C4-2B (cell line): ENCODE measurements around the gene MYO6.

Source experiments
- H3K27ac ChIP-seq: fragments of 450-650 bp; 2 replicates; pipeline ENCODE4 v1.5.1; 2017
- ZFX ChIP-seq: fragments of 450-650 bp; IDR thresholded peaks from 2 replicates; pipeline ENCODE4 v1.6.1; 2017
- TF ChIP-seq, protein P1 (sequence below): fragments of 450-650 bp; conservative IDR thresholded peaks from 2 replicates; pipeline ENCODE4 v1.5.1; 2017; ENCODE audit warnings: mild to moderate bottlenecking

Gene MYO6

DNA sequence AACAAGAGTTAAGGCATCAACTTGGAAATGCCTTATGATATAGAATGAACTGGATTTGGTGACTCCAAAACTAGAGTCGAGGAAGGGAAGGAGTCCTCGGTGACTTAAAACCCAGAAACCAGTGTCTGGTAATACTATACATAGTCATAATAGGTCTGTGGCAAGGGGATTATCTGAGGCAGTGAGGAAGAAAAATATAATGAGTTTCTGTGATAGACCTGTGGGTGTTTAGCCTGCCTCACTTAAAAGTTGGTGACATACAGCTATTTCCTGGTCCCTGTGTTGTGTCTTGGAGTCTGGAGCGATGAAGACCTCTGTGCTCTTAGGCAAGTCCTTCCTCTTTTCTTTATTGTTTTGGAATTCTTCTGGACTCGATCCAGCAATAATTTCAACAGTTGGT, 5.1 kb upstream of the MYO6 start:
- TF ChIP-seq, protein P1, sequence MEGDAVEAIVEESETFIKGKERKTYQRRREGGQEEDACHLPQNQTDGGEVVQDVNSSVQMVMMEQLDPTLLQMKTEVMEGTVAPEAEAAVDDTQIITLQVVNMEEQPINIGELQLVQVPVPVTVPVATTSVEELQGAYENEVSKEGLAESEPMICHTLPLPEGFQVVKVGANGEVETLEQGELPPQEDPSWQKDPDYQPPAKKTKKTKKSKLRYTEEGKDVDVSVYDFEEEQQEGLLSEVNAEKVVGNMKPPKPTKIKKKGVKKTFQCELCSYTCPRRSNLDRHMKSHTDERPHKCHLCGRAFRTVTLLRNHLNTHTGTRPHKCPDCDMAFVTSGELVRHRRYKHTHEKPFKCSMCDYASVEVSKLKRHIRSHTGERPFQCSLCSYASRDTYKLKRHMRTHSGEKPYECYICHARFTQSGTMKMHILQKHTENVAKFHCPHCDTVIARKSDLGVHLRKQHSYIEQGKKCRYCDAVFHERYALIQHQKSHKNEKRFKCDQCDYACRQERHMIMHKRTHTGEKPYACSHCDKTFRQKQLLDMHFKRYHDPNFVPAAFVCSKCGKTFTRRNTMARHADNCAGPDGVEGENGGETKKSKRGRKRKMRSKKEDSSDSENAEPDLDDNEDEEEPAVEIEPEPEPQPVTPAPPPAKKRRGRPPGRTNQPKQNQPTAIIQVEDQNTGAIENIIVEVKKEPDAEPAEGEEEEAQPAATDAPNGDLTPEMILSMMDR = no peak
- no peak for TF ChIP-seq ZFX
- no peak overlapping the region for H3K27ac ChIP-seq

GRCh38 chr6:75745404-75745803, 3.6 kb upstream of the MYO6 start:
- H3K27ac ChIP-seq = peak overlapping the region; percentile 39
- no peak for TF ChIP-seq ZFX
- TF ChIP-seq, protein P1 = no peak

- TF ChIP-seq ZFX = no peak
- TF ChIP-seq, protein P1 = no peak
- peak overlapping the region; percentile 88 for H3K27ac ChIP-seq
These were observed 2.8 kb upstream of the MYO6 start for GRCh38 chr6:75746221-75746620.

- peak overlapping the region; percentile 88 for H3K27ac ChIP-seq
- TF ChIP-seq, protein P1 = no peak
- TF ChIP-seq ZFX = no peak
These were observed 1.7 kb upstream of the MYO6 start for GRCh38 chr6:75747152-75747992.

GRCh38 chr6:75748003-75748742, 866 bp upstream of the MYO6 start:
- peak overlapping the region; percentile 98 for H3K27ac ChIP-seq
- no peak for TF ChIP-seq ZFX
- TF ChIP-seq, protein P1 = no peak

- no peak for TF ChIP-seq ZFX
- TF ChIP-seq, protein P1 = no peak
- H3K27ac ChIP-seq = no peak overlapping the region
These were observed 2.4 kb downstream of the MYO6 start for GRCh38 chr6:75751443-75751842.

GRCh38 chr6:75752365-75752764, 3.3 kb downstream of the MYO6 start:
- H3K27ac ChIP-seq = no peak overlapping the region
- TF ChIP-seq, protein P1 = no peak
- TF ChIP-seq ZFX = no peak
